Mesenchymal stem cell (in vitro differentiated cells and primary cell): Measurements from ENCODE around the gene MAN1B1.

Experiments
- DNase-seq: peaks from one replicate; pipeline ENCODE4 v3.0.0-alpha.2; 2013
- H2AFZ ChIP-seq: one replicate; pipeline ENCODE4 v1.6.1; 2013; ENCODE audit warnings: low read depth, mild to moderate bottlenecking, control low read depth, inconsistent platforms, low read length, moderate library complexity
- H2AK5ac ChIP-seq: 2 replicates; pipeline ENCODE4 v1.6.1; 2013; ENCODE audit warnings: low read length, moderate library complexity, mild to moderate bottlenecking, inconsistent platforms; ENCODE audit not compliant: severe bottlenecking
- H2BK120ac ChIP-seq: one replicate; pipeline ENCODE4 v1.6.1; 2013; ENCODE audit warnings: low read depth, mild to moderate bottlenecking, inconsistent platforms, low read length, moderate library complexity
- H2BK12ac ChIP-seq, 2 experiments: one replicate each; pipeline ENCODE4 v1.6.1; 2013; ENCODE audit warnings: inconsistent platforms in 2 of 2, low read length in 2 of 2, mild to moderate bottlenecking in 2 of 2, moderate library complexity in 2 of 2, control low read depth in 1 of 2
- H2BK15ac ChIP-seq: one replicate; pipeline ENCODE4 v1.6.1; 2013; ENCODE audit warnings: mild to moderate bottlenecking, low read depth, inconsistent platforms; ENCODE audit not compliant: poor library complexity, severe bottlenecking
- H2BK5ac ChIP-seq: 2 replicates; pipeline ENCODE4 v1.6.1; 2013; ENCODE audit warnings: low read depth, mild to moderate bottlenecking, low read length, control low read depth, inconsistent platforms; ENCODE audit not compliant: poor library complexity, severe bottlenecking
- H3K14ac ChIP-seq, 2 experiments: one replicate each; pipeline ENCODE4 v1.6.1; 2013; ENCODE audit warnings: inconsistent platforms in 2 of 2, low read length in 2 of 2, control low read depth in 1 of 2, mild to moderate bottlenecking in 1 of 2, moderate library complexity in 1 of 2
- H3K18ac ChIP-seq, 2 experiments: one replicate each; pipeline ENCODE4 v1.6.1; 2013; ENCODE audit warnings: inconsistent platforms in 2 of 2, low read length in 2 of 2, control low read depth in 1 of 2, low read depth in 1 of 2, mild to moderate bottlenecking in 1 of 2
- H3K23ac ChIP-seq, 2 experiments: one replicate each; pipeline ENCODE4 v1.6.1; 2013; ENCODE audit warnings: inconsistent platforms in 2 of 2, low read length in 2 of 2, mild to moderate bottlenecking in 2 of 2, moderate library complexity in 2 of 2, control low read depth in 1 of 2
- H3K27ac ChIP-seq: 2 replicates; pipeline ENCODE4 v1.5.1; 2013; ENCODE audit warnings: mild to moderate bottlenecking, moderate library complexity, low read length, control low read depth, inconsistent platforms; ENCODE audit not compliant: poor library complexity, severe bottlenecking
- H3K27me3 ChIP-seq, 2 experiments: 2 replicates each; pipeline versions ENCODE4 v1.6.1 to v1.7.0; 2013; ENCODE audit warnings: low read length in 2 of 2, mild to moderate bottlenecking in 2 of 2, moderate library complexity in 2 of 2, control low read depth in 1 of 2, inconsistent platforms in 1 of 2; ENCODE audit not compliant: control insufficient read depth in 1 of 2, insufficient read depth in 1 of 2
- H3K36me3 ChIP-seq, 2 experiments: 2 replicates each; pipeline versions ENCODE4 v1.6.1 to v1.7.0; 2013; ENCODE audit warnings: low read length in 2 of 2, control low read depth in 1 of 2, inconsistent platforms in 1 of 2, low read depth in 1 of 2, mild to moderate bottlenecking in 1 of 2; ENCODE audit not compliant: insufficient read depth in 2 of 2, control insufficient read depth in 1 of 2
- H3K4ac ChIP-seq, 2 experiments: one replicate each; pipeline ENCODE4 v1.6.1; 2013; ENCODE audit warnings: inconsistent platforms in 2 of 2, low read length in 2 of 2, mild to moderate bottlenecking in 2 of 2, moderate library complexity in 2 of 2, control low read depth in 1 of 2, low read depth in 1 of 2
- H3K4me1 ChIP-seq: 2 replicates; pipeline ENCODE4 v1.6.1; 2013; ENCODE audit warnings: low read depth, low read length, control low read depth; ENCODE audit not compliant: control insufficient read depth, insufficient read depth
- H3K4me2 ChIP-seq: 2 replicates; pipeline ENCODE4 v1.6.1; 2013; ENCODE audit warnings: low read length, mild to moderate bottlenecking, inconsistent platforms; ENCODE audit not compliant: poor library complexity, severe bottlenecking
- H3K4me3 ChIP-seq, 2 experiments: 2 replicates each; pipeline versions ENCODE4 v1.5.1 to v1.7.0; 2013; ENCODE audit warnings: low read length in 2 of 2, mild to moderate bottlenecking in 2 of 2, control low read depth in 1 of 2, low read depth in 1 of 2; ENCODE audit not compliant: insufficient read depth in 1 of 2
- H3K79me1 ChIP-seq: replicated peaks from 2 replicates; pipeline ENCODE4 v1.6.1; 2013; ENCODE audit warnings: mild to moderate bottlenecking, control low read depth, low read length, inconsistent platforms; ENCODE audit not compliant: poor library complexity, severe bottlenecking
- H3K9ac ChIP-seq: 2 replicates; pipeline ENCODE4 v1.7.0; 2013; ENCODE audit warnings: mild to moderate bottlenecking, low read length, moderate library complexity
- H3K9me3 ChIP-seq: 2 replicates; pipeline ENCODE4 v1.7.0; 2013; ENCODE audit warnings: mild to moderate bottlenecking, low read length; ENCODE audit not compliant: control insufficient read depth
- H4K8ac ChIP-seq: one replicate; pipeline ENCODE4 v1.6.1; 2013; ENCODE audit warnings: inconsistent platforms, mild to moderate bottlenecking, low read length, moderate library complexity
- H4K91ac ChIP-seq: one replicate; pipeline ENCODE4 v1.6.1; 2013; ENCODE audit warnings: mild to moderate bottlenecking, low read length, inconsistent platforms
- WGBS: methylation state at CpG from one replicate; pipeline ENCODE4 v1.1.7; 2013; ENCODE audit warnings: mixed read lengths; 5-methylcytosine and 5-hydroxymethylcytosine counted together

The MAN1B1 gene

GRCh38 chr9:137148242-137148641 lies 61.5 kb downstream of the MAN1B1 start:
- H3K4me3 ChIP-seq = peak overlapping the region in 1 of 2 experiments; percentile 14
- no peak overlapping the region for H2AK5ac ChIP-seq
- peaks cover 3 to 35% of the 10 kb centered on the region in 2 experiments for H3K27me3 ChIP-seq
- H2BK120ac ChIP-seq = no peak overlapping the region
- H2BK12ac ChIP-seq = no peak overlapping the region
- H3K4ac ChIP-seq = no peak overlapping the region
- H3K9ac ChIP-seq = no peak overlapping the region
- DNase-seq = no peak
- H3K9me3 ChIP-seq = no peaks in the 10 kb centered on the region
- H2AFZ ChIP-seq = no peak overlapping the region
- no peak overlapping the region for H3K27ac ChIP-seq
- no peak overlapping the region for H4K91ac ChIP-seq
- H2BK5ac ChIP-seq = no peak overlapping the region
- H3K4me2 ChIP-seq = no peak overlapping the region
- peaks cover 8% of the 10 kb centered on the region for H3K4me1 ChIP-seq
- no peak overlapping the region for H3K23ac ChIP-seq
- H3K79me1 ChIP-seq = no peaks in the 10 kb centered on the region
- WGBS = 81% methylated on average over 27 of the region's 27 CpGs
- no peak overlapping the region for H3K14ac ChIP-seq
- H3K36me3 ChIP-seq = no peaks in the 10 kb centered on the region
- H4K8ac ChIP-seq = no peak overlapping the region
- no peak overlapping the region for H2BK15ac ChIP-seq
- no peak overlapping the region for H3K18ac ChIP-seq

- H2BK120ac ChIP-seq = no peak overlapping the region
- WGBS = 88% methylated on average over 19 of the region's 19 CpGs
- DNase-seq = no peak
These were observed 61.9 kb downstream of the MAN1B1 start for GRCh38 chr9:137148661-137149060.

GRCh38 chr9:137149363-137149762 lies 62.6 kb downstream of the MAN1B1 start:
- H3K9ac ChIP-seq = no peak overlapping the region
- H3K14ac ChIP-seq = no peak overlapping the region
- no peak overlapping the region for H2AFZ ChIP-seq

More at GRCh38 chr9:137148661-137149060, 61.9 kb downstream of the MAN1B1 start:
- Histone ChIP-seq H3K27ac (no peak overlapping the region), H2BK12ac (no peak overlapping the region), H3K4ac (no peak overlapping the region), H3K4me3 (no peak overlapping the region), H3K36me3 (no peaks in the 10 kb centered on the region), H3K18ac (no peak overlapping the region), H3K14ac (no peak overlapping the region), H3K9ac (no peak overlapping the region), H3K4me2 (no peak overlapping the region), H3K79me1 (no peaks in the 10 kb centered on the region), H3K23ac (no peak overlapping the region), H4K8ac (no peak overlapping the region), H2AFZ (no peak overlapping the region), H2AK5ac (no peak overlapping the region), H4K91ac (no peak overlapping the region), H3K27me3 (peaks cover 0 to 31% of the 10 kb centered on the region in 2 experiments), H3K9me3 (no peaks in the 10 kb centered on the region), H2BK5ac (no peak overlapping the region), H3K4me1 (peaks cover 8% of the 10 kb centered on the region), H2BK15ac (no peak overlapping the region)

GRCh38 chr9:137149942-137150616 lies 63.3 kb downstream of the MAN1B1 start:
- WGBS = 73% methylated on average over 20 of the region's 20 CpGs
- H2BK12ac ChIP-seq = no peak overlapping the region
- no peak overlapping the region for H2AFZ ChIP-seq
- H3K79me1 ChIP-seq = no peaks in the 10 kb centered on the region
- no peak overlapping the region for H3K4me2 ChIP-seq
- H3K4me1 ChIP-seq = peaks cover 8% of the 10 kb centered on the region
- no peak overlapping the region for H3K14ac ChIP-seq
- no peak overlapping the region for H2BK15ac ChIP-seq
- H3K9me3 ChIP-seq = no peaks in the 10 kb centered on the region
- no peaks in the 10 kb centered on the region for H3K36me3 ChIP-seq
- H4K8ac ChIP-seq = no peak overlapping the region
- H3K27me3 ChIP-seq = peaks cover 2 to 35% of the 10 kb centered on the region in 2 experiments
- H3K23ac ChIP-seq = no peak overlapping the region
- no peak overlapping the region for H2BK5ac ChIP-seq
- no peak overlapping the region for H2BK120ac ChIP-seq
- no peak overlapping the region for H4K91ac ChIP-seq
- H3K27ac ChIP-seq = no peak overlapping the region
- no peak for DNase-seq
- no peak overlapping the region for H3K4ac ChIP-seq
- no peak overlapping the region for H3K4me3 ChIP-seq
- no peak overlapping the region for H3K9ac ChIP-seq
- no peak overlapping the region for H3K18ac ChIP-seq
- H2AK5ac ChIP-seq = no peak overlapping the region

More at GRCh38 chr9:137149363-137149762, 62.6 kb downstream of the MAN1B1 start:
- no peak for DNase-seq
- no peak overlapping the region for H2BK120ac ChIP-seq
- H3K36me3 ChIP-seq = no peaks in the 10 kb centered on the region
- H4K8ac ChIP-seq = no peak overlapping the region
- H3K4me1 ChIP-seq = peaks cover 8% of the 10 kb centered on the region
- peaks cover 0 to 29% of the 10 kb centered on the region in 2 experiments for H3K27me3 ChIP-seq
- H3K18ac ChIP-seq = no peak overlapping the region
- no peaks in the 10 kb centered on the region for H3K79me1 ChIP-seq
- H3K23ac ChIP-seq = no peak overlapping the region
- H3K4me3 ChIP-seq = no peak overlapping the region
- H3K4me2 ChIP-seq = no peak overlapping the region
- 88% methylated on average over 5 of the region's 5 CpGs for WGBS
- no peak overlapping the region for H2BK12ac ChIP-seq
- H3K27ac ChIP-seq = no peak overlapping the region
- H2BK15ac ChIP-seq = no peak overlapping the region
- H2AK5ac ChIP-seq = no peak overlapping the region
- H3K4ac ChIP-seq = no peak overlapping the region
- H4K91ac ChIP-seq = no peak overlapping the region
- H3K9me3 ChIP-seq = no peaks in the 10 kb centered on the region
- H2BK5ac ChIP-seq = no peak overlapping the region
